K562 (cell line): ENCODE measurements around the gene PAFAH2. TPM values are rescaled to one million over a fixed set of nuclear protein-coding genes. Genes with fewer than 3 reads are reported as not detected.

Source experiments
- ATAC-seq: fragments of 200-7000 bp; cut with Tn5 transposase; 3 replicates; pipeline ENCODE4 v1.9.1; 2020; ENCODE audit warnings: moderate library complexity
- BruUV-seq: library from RNA; stranded (reverse); fragments of 400-500 nt; replicated peaks from 2 replicates; lab custom pipeline; 2021; lab: Mats Ljungman, UMichigan
- CTCF ChIA-PET: fragments of 300-600 bp; formaldehyde crosslinking; extraction: SDS; loops from one replicate; lab custom pipeline; 2021; ENCODE audit warnings: low intra/inter-chr PET ratio; lab: Yijun Ruan, JAX
- POLR2A ChIA-PET: fragments of 300-600, 350-650 bp; sonication (Branson Sonifier 250); formaldehyde crosslinking; extraction: SDS; loops from one replicate; lab custom pipeline; 2021; ENCODE audit warnings: antibody characterized with exemption, inconsistent platforms; lab: Yijun Ruan, JAX
- DNase-seq, 4 experiments: peaks; one replicate each; pipeline versions ENCODE4 v3.0.0 to v3.0.0-alpha.2; 2011 to 2018; ENCODE audit warnings: low spot score in 3 of 4, mixed read lengths in 3 of 4; ENCODE audit errors: extremely low read depth in 1 of 4
- FAIRE-seq: peaks from 2 replicates; lab custom pipeline; 2011; peaks lifted over from hg19 to GRCh38; lab: Jason Lieb, UNC
- H2AFZ ChIP-seq: 2 replicates; pipeline ENCODE4 v1.6.0; 2011; ENCODE audit warnings: low read depth, low read length, control low read depth, inconsistent platforms
- H3K27ac ChIP-seq: fragments of 200-600 bp; 3 replicates; pipeline ENCODE4 v1.8.0; 2011; ENCODE audit warnings: low read depth, mild to moderate bottlenecking, control low read depth, inconsistent platforms, low read length, moderate library complexity, mixed read lengths; ENCODE audit errors: extremely low read depth
- H3K27me3 ChIP-seq, 2 experiments: fragments of 300-600 bp in 1 of 2; 2 replicates in 1 of 2; 3 replicates in 1 of 2; pipeline versions ENCODE4 v1.6.0 to v1.8.0; 2011; ENCODE audit warnings: inconsistent platforms in 2 of 2, low read length in 2 of 2, mild to moderate bottlenecking in 1 of 2, mixed read lengths in 1 of 2, moderate library complexity in 1 of 2; ENCODE audit not compliant: control insufficient read depth in 2 of 2, insufficient read depth in 2 of 2
- H3K36me3 ChIP-seq: fragments of 300-600 bp; 3 replicates; pipeline ENCODE4 v1.8.0; 2011; ENCODE audit warnings: mild to moderate bottlenecking, low read length, inconsistent platforms; ENCODE audit not compliant: control insufficient read depth, insufficient read depth
- H3K4me1 ChIP-seq, 2 experiments: fragments of 200-600 bp in 1 of 2; replicated peaks in 1 of 2; 2 replicates in 1 of 2; 3 replicates in 1 of 2; pipeline versions ENCODE4 v1.5.1 to v1.8.0; 2011; ENCODE audit warnings: inconsistent platforms in 2 of 2, low read length in 2 of 2, mild to moderate bottlenecking in 1 of 2, mixed read lengths in 1 of 2, moderate library complexity in 1 of 2; ENCODE audit not compliant: control insufficient read depth in 2 of 2, insufficient read depth in 2 of 2
- H3K4me2 ChIP-seq: 2 replicates; pipeline ENCODE4 v1.6.1; 2011; ENCODE audit warnings: low read length, control low read depth, inconsistent platforms, mixed read lengths; ENCODE audit not compliant: insufficient read depth
- H3K4me3 ChIP-seq: fragments of 200-600 bp; sonication (generic), shearing (Covaris generic); 2 replicates; pipeline ENCODE4 v1.5.1; 2016; ENCODE audit warnings: control low read depth, inconsistent platforms
- H3K79me2 ChIP-seq: fragments of 200-600 bp; 3 replicates; pipeline ENCODE4 v1.8.0; 2011; ENCODE audit warnings: low read length, inconsistent platforms; ENCODE audit not compliant: control insufficient read depth, insufficient read depth
- H3K9ac ChIP-seq, 2 experiments: 2 replicates each; pipeline versions ENCODE4 v1.6.0 to v1.6.1; 2011; ENCODE audit warnings: low read depth in 2 of 2, low read length in 2 of 2, control low read depth in 1 of 2, inconsistent platforms in 1 of 2, mild to moderate bottlenecking in 1 of 2, mixed read lengths in 1 of 2; ENCODE audit not compliant: insufficient read depth in 1 of 2
- H3K9me1 ChIP-seq: one replicate; pipeline ENCODE4 v1.6.0; 2011; ENCODE audit warnings: inconsistent platforms, mild to moderate bottlenecking, low read length, moderate library complexity; ENCODE audit not compliant: control insufficient read depth, insufficient read depth
- H3K9me3 ChIP-seq: replicated peaks from 2 replicates; pipeline ENCODE4 v1.5.1; 2011; ENCODE audit warnings: low read depth, low read length, inconsistent platforms; ENCODE audit not compliant: control insufficient read depth, insufficient read depth
- H4K20me1 ChIP-seq: replicated peaks from 2 replicates; pipeline ENCODE4 v1.6.1; 2011; ENCODE audit warnings: low read length, inconsistent platforms, mixed read lengths; ENCODE audit not compliant: control insufficient read depth, insufficient read depth
- KLF16 ChIP-seq: IDR thresholded peaks from 2 replicates; pipeline ENCODE4 v1.6.1; 2016; ENCODE audit warnings: antibody characterized with exemption
- MAFG ChIP-seq: fragments of 450-650 bp; conservative IDR thresholded peaks from 2 replicates; pipeline ENCODE4 v1.6.1; 2016; ENCODE audit warnings: missing genetic modification characterization, missing compliant biosample characterization
- MCM2 ChIP-seq: fragments of 450-650 bp; IDR thresholded peaks from 2 replicates; pipeline ENCODE4 v1.6.1; 2017; ENCODE audit warnings: low read depth, mild to moderate bottlenecking
- MITF ChIP-seq: IDR thresholded peaks from 2 replicates; pipeline ENCODE4 v1.6.1; 2014; ENCODE audit warnings: antibody characterized with exemption
- MTA2 ChIP-seq: fragments of 450-650 bp; IDR thresholded peaks from 2 replicates; pipeline ENCODE4 v1.6.1; 2016; ENCODE audit warnings: low read depth
- NBN ChIP-seq: fragments of 450-650 bp; IDR thresholded peaks from 2 replicates; pipeline ENCODE4 v1.6.1; 2016; ENCODE audit warnings: low read depth, mild to moderate bottlenecking
- OTX1 ChIP-seq: fragments of 450-650 bp; formaldehyde crosslinking; IDR thresholded peaks from 2 replicates; pipeline ENCODE4 v1.4.0; 2022; ENCODE audit warnings: mild to moderate bottlenecking
- RB1 ChIP-seq: fragments of 450-650 bp; IDR thresholded peaks from 2 replicates; pipeline ENCODE4 v1.6.1; 2017; ENCODE audit warnings: low read depth, mild to moderate bottlenecking
- RBM15 ChIP-seq: fragments of 200-400 bp; formaldehyde crosslinking; IDR thresholded peaks from 2 replicates; pipeline ENCODE4 v1.6.1; 2018; ENCODE audit warnings: mild to moderate bottlenecking, low read length, moderate library complexity; ENCODE audit not compliant: insufficient read depth
- RBM39 ChIP-seq: fragments of 200-400 bp; formaldehyde crosslinking; optimal IDR thresholded peaks from 2 replicates; pipeline ENCODE3; 2018; ENCODE audit warnings: low read depth, low read length
- TCF7 ChIP-seq: sonication (generic); IDR thresholded peaks from 2 replicates; pipeline ENCODE4 v1.6.1; 2016; ENCODE audit warnings: antibody characterized with exemption, borderline replicate concordance
- ZNF277 ChIP-seq: fragments of 250-450 bp; sonication (Bioruptor Pico); IDR thresholded peaks from 2 replicates; pipeline ENCODE4 v1.8.0; 2022; ENCODE audit warnings: inconsistent platforms, mild to moderate bottlenecking, moderate library complexity, borderline replicate concordance
- ZNF699 ChIP-seq: fragments of 250-450 bp; sonication (Bioruptor Pico); IDR thresholded peaks from 2 replicates; pipeline ENCODE4 v1.8.0; 2021; ENCODE audit warnings: mild to moderate bottlenecking, moderate library complexity; ENCODE audit not compliant: insufficient replicate concordance
- WGBS: fragments of 100-300 bp; shearing (Covaris generic); methylation state at CpG from one replicate; pipeline ENCODE4 v1.1.6; 2016; ENCODE audit warnings: low coverage, mixed read lengths; ENCODE audit not compliant: insufficient coverage; ENCODE audit errors: missing lambda C conversion rate; 5-methylcytosine and 5-hydroxymethylcytosine counted together
- in situ Hi-C: fragments of 300-500 bp; cut with MboI; formaldehyde crosslinking; loops from 4 replicates; pipeline ENCODE4 v1.15.0; 2018; ENCODE audit warnings: inconsistent platforms, mixed read lengths
- intact Hi-C: fragments of 100-400 bp; cut with micrococcal nuclease; formaldehyde crosslinking; loops from 2 replicates; pipeline ENCODE4 v1.14.2; 2022
- polyA plus RNA-seq, 8 experiments: library from polyadenylated mRNA; depleted of rRNA in 4 of 8; stranded (reverse) in 5 of 8; unstranded in 3 of 8; fragments of >200 nt; fragmentation: Nextera tagmentation in 2 of 8; fragmentation: Illumina TruSeq in 1 of 8; extraction: Ambion mirVana in 2 of 8; extraction: Trizol in 1 of 8; gene quantifications; 2 replicates each; pipeline versions ENCODE4 v1.2.1 to v1.2.3, GENCODE V29; 2011 to 2014; ENCODE audit warnings: inconsistent platforms in 1 of 8, missing spikeins in 1 of 8
- total RNA-seq, 7 experiments: library from RNA; depleted of rRNA in 6 of 7; stranded (reverse); fragments of >200 nt in 6 of 7; fragmentation: Illumina TruSeq in 2 of 7; extraction: Trizol in 2 of 7; gene quantifications; 2 replicates each; pipeline versions ENCODE4 v1.2.1 to v1.2.3, GENCODE V29; 2011 to 2021; ENCODE audit warnings: low replicate concordance in 1 of 7
- TF ChIP-seq, protein P1 (sequence below), 2 experiments: IDR thresholded peaks; 2 replicates each; pipeline ENCODE4 v1.6.1; 2011; ENCODE audit warnings: borderline replicate concordance in 1 of 2, control low read depth in 1 of 2, low read depth in 1 of 2, low read length in 1 of 2, mild to moderate bottlenecking in 1 of 2, mixed read lengths in 1 of 2, moderate library complexity in 1 of 2; ENCODE audit not compliant: insufficient read depth in 1 of 2, insufficient read length in 1 of 2, poor library complexity in 1 of 2, severe bottlenecking in 1 of 2; ENCODE audit errors: extremely low read depth in 1 of 2
- TF ChIP-seq, protein P2 (sequence below): sonication (generic); formaldehyde crosslinking; IDR thresholded peaks from 2 replicates; pipeline ENCODE4 v1.8.0; 2022; ENCODE audit warnings: mild to moderate bottlenecking, missing genetic modification reagents, borderline replicate concordance
- TF ChIP-seq, protein P3 (sequence below): sonication (generic); formaldehyde crosslinking; IDR thresholded peaks from 2 replicates; pipeline ENCODE4 v1.8.1; 2023; ENCODE audit warnings: mild to moderate bottlenecking, missing genetic modification reagents, moderate library complexity

Gene PAFAH2
- total and polyA plus RNA-seq, 9 of the 15 experiments (the other 6 are each of a cell fraction or from before 2014, with no cell fraction given), result 4.2 to 10.9 (median 6.8) TPM

DNA sequence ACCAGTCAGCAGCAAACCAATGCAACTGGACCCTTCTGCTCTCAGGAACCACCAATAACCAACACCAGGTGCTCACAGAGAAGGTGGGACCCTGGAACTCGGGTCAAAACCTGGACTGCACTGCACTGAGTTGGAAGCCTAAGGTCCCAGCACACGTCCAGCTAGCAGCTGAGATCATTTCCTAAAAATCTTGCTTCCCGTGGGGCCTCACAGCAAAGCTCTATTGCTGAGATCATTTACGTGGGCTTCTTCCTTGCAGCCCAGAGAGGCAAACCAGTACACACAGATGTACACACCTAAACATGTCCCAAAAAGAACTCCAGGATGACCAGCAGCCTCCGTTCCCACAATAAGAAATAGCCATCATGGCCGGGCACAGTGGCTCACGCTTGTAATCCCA is 68.8 kb downstream of the PAFAH2 start:
- no peak overlapping the region for H3K4me3 ChIP-seq
- ChIA-PET POLR2A (interaction anchor here (1.5 to 1.9 kb wide), 2 partner anchors 8 to 11 kb away, joined by 4 read pairs; no protein-coding TSS in a partner anchor), CTCF (no interaction called here)
- peak overlapping the region in 1 of 2 experiments; percentile 40; a peak in 1 of 4 replicates for H3K9ac ChIP-seq
- peaks cover 23 to 39% of the 10 kb centered on the region in 2 experiments for H3K4me1 ChIP-seq
- no peaks in the 10 kb centered on the region for H3K27me3 ChIP-seq
- no peak overlapping the region for H3K4me2 ChIP-seq
- FAIRE-seq, result no peak
- intact Hi-C loops (no loop called here), in situ Hi-C loops (no loop called here)
- H3K27ac ChIP-seq, result no peak overlapping the region
- no peaks in the 10 kb centered on the region for H4K20me1 ChIP-seq
- no peaks in the 10 kb centered on the region for H3K36me3 ChIP-seq
- peaks cover 4% of the 10 kb centered on the region for H3K9me1 ChIP-seq
- no TSS peak for BruUV-seq
- no peak overlapping the region for H2AFZ ChIP-seq
- no peak for ATAC-seq
- no peaks in the 10 kb centered on the region for H3K9me3 ChIP-seq
- no peaks in the 10 kb centered on the region for H3K79me2 ChIP-seq
- 47% methylated on average over 7 of the region's 7 CpGs for WGBS
- DNase-seq, result no peak
- TF ChIP-seq RBM15 (no peak), TCF7 (no peak), MCM2 (no peak), MAFG (no peak), OTX1 (CRISPR knock-in tag) (no peak), RB1 (no peak), KLF16 (no peak), RBM39 (no peak), MTA2 (no peak), ZNF699 (CRISPR knock-in tag) (no peak), NBN (no peak), ZNF277 (CRISPR knock-in tag) (no peak), MITF (no peak)
- TF ChIP-seq, protein P1, sequence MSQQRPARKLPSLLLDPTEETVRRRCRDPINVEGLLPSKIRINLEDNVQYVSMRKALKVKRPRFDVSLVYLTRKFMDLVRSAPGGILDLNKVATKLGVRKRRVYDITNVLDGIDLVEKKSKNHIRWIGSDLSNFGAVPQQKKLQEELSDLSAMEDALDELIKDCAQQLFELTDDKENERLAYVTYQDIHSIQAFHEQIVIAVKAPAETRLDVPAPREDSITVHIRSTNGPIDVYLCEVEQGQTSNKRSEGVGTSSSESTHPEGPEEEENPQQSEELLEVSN (IDR thresholded peaks at IDR 0.05; ENCODE audit: borderline replicate concordance in 1 of 2, extremely low read depth in 1 of 2, insufficient read depth in 1 of 2, insufficient read length in 1 of 2, low read depth in 1 of 2, low read length in 1 of 2, poor library complexity in 1 of 2, severe bottlenecking in 1 of 2), result no peak
- TF ChIP-seq, protein P2, sequence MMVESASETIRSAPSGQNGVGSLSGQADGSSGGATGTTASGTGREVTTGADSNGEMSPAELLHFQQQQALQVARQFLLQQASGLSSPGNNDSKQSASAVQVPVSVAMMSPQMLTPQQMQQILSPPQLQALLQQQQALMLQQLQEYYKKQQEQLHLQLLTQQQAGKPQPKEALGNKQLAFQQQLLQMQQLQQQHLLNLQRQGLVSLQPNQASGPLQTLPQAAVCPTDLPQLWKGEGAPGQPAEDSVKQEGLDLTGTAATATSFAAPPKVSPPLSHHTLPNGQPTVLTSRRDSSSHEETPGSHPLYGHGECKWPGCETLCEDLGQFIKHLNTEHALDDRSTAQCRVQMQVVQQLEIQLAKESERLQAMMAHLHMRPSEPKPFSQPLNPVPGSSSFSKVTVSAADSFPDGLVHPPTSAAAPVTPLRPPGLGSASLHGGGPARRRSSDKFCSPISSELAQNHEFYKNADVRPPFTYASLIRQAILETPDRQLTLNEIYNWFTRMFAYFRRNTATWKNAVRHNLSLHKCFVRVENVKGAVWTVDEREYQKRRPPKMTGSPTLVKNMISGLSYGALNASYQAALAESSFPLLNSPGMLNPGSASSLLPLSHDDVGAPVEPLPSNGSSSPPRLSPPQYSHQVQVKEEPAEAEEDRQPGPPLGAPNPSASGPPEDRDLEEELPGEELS (CRISPR knock-in tag), result no peak
- TF ChIP-seq, protein P3, sequence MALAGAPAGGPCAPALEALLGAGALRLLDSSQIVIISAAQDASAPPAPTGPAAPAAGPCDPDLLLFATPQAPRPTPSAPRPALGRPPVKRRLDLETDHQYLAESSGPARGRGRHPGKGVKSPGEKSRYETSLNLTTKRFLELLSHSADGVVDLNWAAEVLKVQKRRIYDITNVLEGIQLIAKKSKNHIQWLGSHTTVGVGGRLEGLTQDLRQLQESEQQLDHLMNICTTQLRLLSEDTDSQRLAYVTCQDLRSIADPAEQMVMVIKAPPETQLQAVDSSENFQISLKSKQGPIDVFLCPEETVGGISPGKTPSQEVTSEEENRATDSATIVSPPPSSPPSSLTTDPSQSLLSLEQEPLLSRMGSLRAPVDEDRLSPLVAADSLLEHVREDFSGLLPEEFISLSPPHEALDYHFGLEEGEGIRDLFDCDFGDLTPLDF, result no peak
